ENCODE measurements around the gene CCDC194.

Gene CCDC194

GRCh38 chr19:17418710-17419109 is 24.7 kb upstream of the CCDC194 start:
- H3K4me3 ChIP-seq (ENCODE audit: low read length) = peak overlapping the region; percentile 75
- no peak for TF ChIP-seq ZNF274 (IDR thresholded peaks at IDR 0.05; ENCODE audit: low read depth, low read length)

GRCh38 chr19:17415121-17415520 is 21.1 kb upstream of the CCDC194 start:
- no peak overlapping the region for H3K4me3 ChIP-seq (ENCODE audit: low read length)
- TF ChIP-seq ZNF274 (IDR thresholded peaks at IDR 0.05; ENCODE audit: low read depth, low read length) = no peak

- H3K4me3 ChIP-seq (ENCODE audit: low read length) = no peak overlapping the region
- TF ChIP-seq ZNF274 (IDR thresholded peaks at IDR 0.05; ENCODE audit: low read depth, low read length) = no peak
Measured at GRCh38 chr19:17414097-17414496, 20.1 kb upstream of the CCDC194 start.

GRCh38 chr19:17411801-17412200 is 17.8 kb upstream of the CCDC194 start:
- no peak overlapping the region for H3K4me3 ChIP-seq (ENCODE audit: low read length)
- no peak for TF ChIP-seq ZNF274 (IDR thresholded peaks at IDR 0.05; ENCODE audit: low read depth, low read length)

- TF ChIP-seq ZNF274 (IDR thresholded peaks at IDR 0.05; ENCODE audit: low read depth, low read length) = no peak
- no peak overlapping the region for H3K4me3 ChIP-seq (ENCODE audit: low read length)
Measured at GRCh38 chr19:17409990-17410389, 16.0 kb upstream of the CCDC194 start.

GRCh38 chr19:17406887-17407196 is 12.8 kb upstream of the CCDC194 start:
- no peak for TF ChIP-seq ZNF274 (IDR thresholded peaks at IDR 0.05; ENCODE audit: low read depth, low read length)
- peak overlapping the region; percentile 84 for H3K4me3 ChIP-seq (ENCODE audit: low read length)

DNA sequence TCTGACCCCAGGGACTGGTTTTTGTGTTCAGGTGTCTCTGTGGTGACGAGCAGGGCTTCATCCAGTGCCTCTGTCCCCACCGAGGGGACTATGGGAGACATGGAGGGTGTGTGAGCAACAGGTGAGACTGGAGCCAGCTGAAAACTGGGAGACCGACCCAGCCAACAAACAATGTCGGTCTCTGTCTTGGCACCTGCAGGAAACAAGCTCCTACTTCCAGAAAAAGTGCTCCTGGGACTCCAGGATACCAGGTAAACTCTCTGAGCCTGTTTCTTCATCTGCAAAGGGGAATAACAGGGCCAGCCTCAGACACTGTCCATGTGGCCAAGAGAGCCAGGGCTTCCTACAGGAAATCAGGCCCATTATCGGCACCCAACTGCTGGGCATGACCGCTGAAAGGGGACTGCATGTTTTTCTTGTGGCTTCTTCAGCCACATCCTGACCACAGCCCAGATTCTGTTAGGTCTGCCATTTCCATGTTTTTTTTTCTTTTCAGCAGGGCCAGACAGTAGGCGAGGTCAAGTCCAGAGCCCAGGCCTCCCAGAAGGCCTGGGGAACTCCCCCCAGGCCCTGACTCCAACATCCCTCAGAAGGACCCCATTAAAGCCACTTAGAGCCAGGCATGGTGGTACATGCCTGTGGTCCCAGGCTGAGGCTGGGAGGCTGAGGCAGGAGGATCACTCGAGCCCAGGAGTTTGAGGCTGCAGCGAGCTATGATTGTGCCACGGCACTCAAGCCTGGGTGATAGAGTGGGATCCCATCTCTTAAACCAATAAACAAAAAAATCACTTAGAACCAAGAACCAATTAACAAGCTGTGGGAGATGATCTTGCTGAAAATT is 12.3 kb upstream of the CCDC194 start:
- no peak for TF ChIP-seq ZNF274 (IDR thresholded peaks at IDR 0.05; ENCODE audit: low read depth, low read length)
- H3K4me3 ChIP-seq (ENCODE audit: low read length) = peak overlapping the region; percentile 84

DNA sequence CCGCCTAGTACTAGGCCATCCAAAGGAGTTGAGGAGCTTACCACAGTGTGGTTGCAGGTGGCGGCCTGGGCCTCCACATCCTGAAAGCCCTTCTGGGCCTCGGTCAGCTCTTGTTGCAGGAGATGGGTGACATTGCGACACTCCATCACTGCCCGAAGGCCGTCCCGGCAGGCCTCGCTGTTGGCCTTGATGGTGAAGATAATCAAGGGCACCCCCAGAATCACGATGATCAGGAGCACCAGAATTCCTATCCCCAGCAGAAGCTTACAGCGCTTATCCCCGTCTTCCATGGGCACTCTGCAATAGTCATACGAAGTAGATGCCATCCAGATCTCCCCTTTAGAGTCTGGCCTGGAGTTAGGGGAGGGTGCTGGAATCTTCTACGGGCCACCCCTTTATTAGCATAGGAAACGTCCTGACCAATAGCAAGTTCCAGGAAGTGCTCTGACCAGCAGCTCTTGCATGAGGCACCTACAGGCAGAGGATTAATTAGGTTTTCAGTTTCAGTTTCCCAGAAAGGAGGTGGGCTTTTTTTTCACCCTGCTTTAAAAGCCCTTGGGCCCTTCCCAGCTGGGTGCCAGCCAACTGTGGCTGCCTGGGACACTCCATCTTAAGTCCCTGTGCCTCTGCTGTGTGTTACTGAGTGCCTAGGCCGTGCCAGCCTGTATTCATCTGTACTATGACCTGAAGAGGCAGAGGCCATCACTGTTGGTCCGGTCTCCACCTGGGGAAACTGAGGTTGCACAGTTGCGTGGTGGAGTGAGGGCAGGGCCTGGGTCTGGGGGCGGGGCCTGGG is 11.5 kb upstream of the CCDC194 start, which contains the start of gene BST2:
Gene BST2 (minus strand): TSS at position 381 of the 796 bp plus-strand sequence. CDS start 55 bp downstream, at position 326.
- H3K4me3 ChIP-seq (ENCODE audit: low read length) = peak within 1 kb of the TSS; percentile 84
- TF ChIP-seq ZNF274 (IDR thresholded peaks at IDR 0.05; ENCODE audit: low read depth, low read length) = no peak

DNA sequence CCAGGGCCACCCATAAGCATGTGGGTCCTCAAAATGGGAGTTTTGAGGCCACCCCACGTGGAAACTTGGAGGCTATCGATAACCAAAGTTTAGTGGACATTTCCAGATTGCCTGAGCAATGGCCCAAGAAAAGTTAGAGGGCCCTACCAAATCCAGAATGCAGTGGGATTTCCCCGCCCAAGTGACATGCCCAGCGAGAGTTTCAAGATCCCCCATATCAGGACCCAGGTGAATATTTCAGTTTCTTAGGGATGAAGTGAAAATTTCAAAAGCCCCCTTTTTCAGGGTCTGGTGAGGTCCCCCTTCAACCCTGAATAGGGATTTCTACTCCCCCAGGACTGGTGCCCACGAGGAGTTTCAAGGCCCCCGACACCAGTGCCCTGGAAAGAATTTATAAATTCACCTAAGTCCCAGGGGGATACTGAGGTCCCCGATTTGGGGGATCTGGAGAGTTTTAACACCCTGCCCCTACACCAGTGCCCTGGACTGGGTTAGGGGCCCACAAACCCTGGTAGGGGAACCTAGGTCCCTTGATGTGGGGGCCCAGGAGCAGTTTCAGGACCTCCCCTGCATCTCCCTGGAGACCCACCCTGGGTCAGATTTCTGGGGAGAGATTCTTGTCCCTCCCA is 10.7 kb upstream of the CCDC194 start:
- peak overlapping the region; percentile 84 for H3K4me3 ChIP-seq (ENCODE audit: low read length)

DNA sequence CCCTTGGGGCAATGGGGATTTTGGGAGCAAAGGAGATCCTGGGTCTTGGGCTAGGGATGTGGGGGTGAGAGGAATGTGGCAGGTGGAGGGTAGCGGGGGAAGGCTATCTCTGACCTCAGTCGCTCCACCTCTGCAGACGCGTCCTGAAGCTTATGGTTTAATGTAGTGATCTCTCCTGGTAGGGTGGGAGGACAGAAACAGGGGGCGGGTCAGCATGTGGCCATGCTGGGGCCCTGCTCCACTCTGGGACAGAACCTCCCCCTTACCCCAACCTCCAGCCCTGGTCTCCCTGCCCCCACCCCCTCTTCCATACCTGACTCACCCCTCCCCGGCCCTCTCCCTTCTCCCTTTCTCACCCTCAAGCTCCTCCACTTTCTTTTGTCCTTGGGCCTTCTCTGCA is 10.0 kb upstream of the CCDC194 start:
- peak overlapping the region; percentile 84 for H3K4me3 ChIP-seq (ENCODE audit: low read length)
- no peak for TF ChIP-seq ZNF274 (IDR thresholded peaks at IDR 0.05; ENCODE audit: low read depth, low read length)

More for the DNA sequence above, 10.7 kb upstream of the CCDC194 start:
- TF ChIP-seq ZNF274 (IDR thresholded peaks at IDR 0.05; ENCODE audit: low read depth, low read length) = no peak

- no peak for TF ChIP-seq ZNF274 (IDR thresholded peaks at IDR 0.05; ENCODE audit: low read depth, low read length)
- peak overlapping the region; percentile 84 for H3K4me3 ChIP-seq (ENCODE audit: low read length)
Measured at GRCh38 chr19:17402982-17403855, 9.2 kb upstream of the CCDC194 start.

DNA sequence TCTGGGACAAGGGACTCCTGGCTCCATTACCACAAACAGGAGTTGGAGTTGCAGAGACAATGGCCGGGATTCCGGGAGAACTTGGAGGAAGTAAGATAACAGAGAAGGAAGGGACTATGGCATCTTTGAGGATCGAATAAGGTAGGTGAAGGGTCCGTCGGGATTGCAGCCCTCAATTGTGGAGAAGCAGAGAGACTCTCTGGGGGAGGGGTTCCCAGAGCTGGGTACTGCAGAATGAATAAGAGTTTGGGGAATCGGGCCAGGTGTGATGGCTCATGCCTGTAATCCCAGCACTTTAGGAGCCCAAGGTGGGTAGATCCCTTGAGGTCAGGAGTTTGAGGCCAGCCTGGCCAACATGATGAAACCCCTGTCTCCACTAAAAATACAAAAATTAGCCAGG is 7.6 kb upstream of the CCDC194 start:
- no peak overlapping the region for H3K4me3 ChIP-seq (ENCODE audit: low read length)
- no peak for TF ChIP-seq ZNF274 (IDR thresholded peaks at IDR 0.05; ENCODE audit: low read depth, low read length)

GRCh38 chr19:17398902-17399527 is 5.0 kb upstream of the CCDC194 start:
- H3K4me3 ChIP-seq (ENCODE audit: low read length) = no peak overlapping the region
- no peak for TF ChIP-seq ZNF274 (IDR thresholded peaks at IDR 0.05; ENCODE audit: low read depth, low read length)

Measured in GM08714 (cell line).